Adipose tissue (tissue), 3 donors: ENCODE data around the gene PPP1R18. TPM values are rescaled to one million over a fixed set of nuclear protein-coding genes. Genes with fewer than 3 reads are reported as not detected.
A peak's percentile ranks its signal among the peaks of the same experiment; 100 is the strongest.
"Not testable (repeated sequence)": the region's sequence is repeated elsewhere in the genome, so short reads cannot be mapped to it uniquely, and the experiment has no call there.

Source experiments
- H3K27ac ChIP-seq: one replicate; pipeline ENCODE4 v1.5.1; 2013; ENCODE audit warnings: low read depth, low read length
- WGBS, 3 donors: extraction: QIAGEN DNeasy Blood & Tissue Kit; methylation state at CpG; one replicate each; pipeline ENCODE4 v1.1.7; 2013; 5-methylcytosine and 5-hydroxymethylcytosine counted together
- polyA plus RNA-seq, 3 donors: library from polyadenylated mRNA; stranded (reverse); fragments of 200-250 nt; gene quantifications; one replicate each; pipeline ENCODE4 v1.2.3, GENCODE V29; 2013
- donor health status: healthy with polysubstance abuse.
- donor health status: Bipolar disorder and iron deficiency.
- donor health status: healthy.

PPP1R18 gene
- polyA plus RNA-seq, 3 donors = 10.0 to 102 (median 75.8) TPM

- 1 to 2% (median 1%) methylated on average over 71 of the region's 71 CpGs for WGBS, 3 donors
- H3K27ac ChIP-seq = peak overlapping the region; percentile 63
Observed at GRCh38 chr6:30721198-30722024, 35.0 kb upstream of the PPP1R18 start.

- peak overlapping the region; percentile 63 for H3K27ac ChIP-seq
- WGBS, 3 donors = 0% methylated on average over 29 of the region's 29 CpGs
Observed at GRCh38 chr6:30720738-30721197, 34.3 kb upstream of the PPP1R18 start.

- WGBS, 3 donors = 0 to 1% (median 1%) methylated on average over 37 to 38 of the region's 38 CpGs
- peak within 1 kb of the TSS; percentile 63 for H3K27ac ChIP-seq
Observed at GRCh38 chr6:30719791-30720737, 33.6 kb upstream of the PPP1R18 start, which contains the start of gene TUBB. TSS of gene TUBB (plus strand) at chr6:30720352. CDS start at chr6:30720507, 155 bp downstream.

- no peak overlapping the region for H3K27ac ChIP-seq
- 18 to 25% (median 21%) methylated on average over 8 of the region's 8 CpGs for WGBS, 3 donors
Observed at GRCh38 chr6:30719356-30719755, 32.9 kb upstream of the PPP1R18 start.

- H3K27ac ChIP-seq = not testable (repeated sequence)
- WGBS, 3 donors = 76 to 79% (median 77%) methylated on average over 35 to 37 of the region's 37 CpGs
Observed at GRCh38 chr6:30717845-30718720, 31.6 kb upstream of the PPP1R18 start.

- 0 to 1% (median 0%) methylated on average over 48 of the region's 48 CpGs for WGBS, 3 donors
- peak within 1 kb of the TSS; percentile 89 for H3K27ac ChIP-seq
Observed at GRCh38 chr6:30717129-30717844, 30.8 kb upstream of the PPP1R18 start, which contains the start of gene MDC1. TSS of gene MDC1 (minus strand) at chr6:30717281. CDS start at chr6:30715175, 2,106 bp downstream.

- peak overlapping the region; percentile 89 for H3K27ac ChIP-seq
- WGBS, 3 donors = 1 to 6% (median 5%) methylated on average over 8 of the region's 8 CpGs
Observed at GRCh38 chr6:30716879-30717128, 30.4 kb upstream of the PPP1R18 start.

GRCh38 chr6:30714263-30714662 is 27.8 kb upstream of the PPP1R18 start:
- 91 to 100% (median 96%) methylated on average over 1 of the region's 1 CpG for WGBS, 3 donors
- H3K27ac ChIP-seq = no peak overlapping the region

GRCh38 chr6:30712441-30712945 is 26.0 kb upstream of the PPP1R18 start:
- H3K27ac ChIP-seq = no peak overlapping the region
- WGBS, 3 donors = 82 to 86% (median 84%) methylated on average over 7 of the region's 7 CpGs

GRCh38 chr6:30711758-30712380 is 25.4 kb upstream of the PPP1R18 start:
- 90 to 96% (median 95%) methylated on average over 1 of the region's 1 CpG for WGBS, 3 donors
- H3K27ac ChIP-seq = no peak overlapping the region

GRCh38 chr6:30709101-30709868 is 22.8 kb upstream of the PPP1R18 start:
- H3K27ac ChIP-seq = no peak overlapping the region
- WGBS, 3 donors = 98 to 100% (median 98%) methylated on average over 2 of the region's 2 CpGs

- H3K27ac ChIP-seq = no peak overlapping the region
- WGBS, 3 donors = 66 to 90% (median 87%) methylated on average over 6 of the region's 6 CpGs
Observed at GRCh38 chr6:30707281-30707850, 20.9 kb upstream of the PPP1R18 start.

- WGBS, 3 donors = 89 to 96% (median 96%) methylated on average over 4 of the region's 4 CpGs
- H3K27ac ChIP-seq = no peak overlapping the region
Observed at GRCh38 chr6:30705620-30706019, 19.2 kb upstream of the PPP1R18 start.

- WGBS, 3 donors = 62 to 95% (median 71%) methylated on average over 4 of the region's 4 CpGs
- no peak overlapping the region for H3K27ac ChIP-seq
Observed at GRCh38 chr6:30703821-30704220, 17.4 kb upstream of the PPP1R18 start.

GRCh38 chr6:30703011-30703410 is 16.6 kb upstream of the PPP1R18 start:
- WGBS, 3 donors = 95 to 96% (median 95%) methylated on average over 10 of the region's 10 CpGs

GRCh38 chr6:30700340-30700739 is 13.9 kb upstream of the PPP1R18 start:
- no peak overlapping the region for H3K27ac ChIP-seq
- WGBS, 3 donors = 49 to 65% (median 59%) methylated on average over 4 of the region's 4 CpGs

More at GRCh38 chr6:30703011-30703410, 16.6 kb upstream of the PPP1R18 start:
- no peak overlapping the region for H3K27ac ChIP-seq
